A673 (cell line): ENCODE measurements around the gene STK11.

Experiments
- CTCF ChIP-seq: fragments of 300-800, 200-600 bp; sonication (generic); conservative IDR thresholded peaks from 2 replicates; pipeline ENCODE4 v1.5.1; 2017; ENCODE audit warnings: low read depth, mild to moderate bottlenecking, antibody characterized with exemption, low read length, moderate library complexity, mixed read lengths
- EZH2 ChIP-seq: fragments of 200-600 bp; sonication (generic); IDR thresholded peaks from 2 replicates; pipeline ENCODE4 v1.6.1; 2017; ENCODE audit warnings: borderline replicate concordance, low read depth, mild to moderate bottlenecking, mixed read lengths, antibody characterized with exemption, low read length; ENCODE audit not compliant: poor library complexity, severe bottlenecking

GRCh38 chr19:1167687-1168571, 37.6 kb upstream of the STK11 start:
- TF ChIP-seq CTCF (no peak), EZH2 (no peak)
